GM18499 (cell line): ENCODE results near the gene HLTF.
"Not testable (repeated sequence)": the region's sequence is repeated elsewhere in the genome, so short reads cannot be mapped to it uniquely, and the experiment has no call there.

Experiments
- ATAC-seq: cut with Tn5 transposase; IDR thresholded peaks from one replicate; pipeline ENCODE4 v1.9.1; 2021; ENCODE audit warnings: moderate number of reproducible peaks; ENCODE audit not compliant: insufficient read depth, unreplicated experiment

HLTF gene, protein sequence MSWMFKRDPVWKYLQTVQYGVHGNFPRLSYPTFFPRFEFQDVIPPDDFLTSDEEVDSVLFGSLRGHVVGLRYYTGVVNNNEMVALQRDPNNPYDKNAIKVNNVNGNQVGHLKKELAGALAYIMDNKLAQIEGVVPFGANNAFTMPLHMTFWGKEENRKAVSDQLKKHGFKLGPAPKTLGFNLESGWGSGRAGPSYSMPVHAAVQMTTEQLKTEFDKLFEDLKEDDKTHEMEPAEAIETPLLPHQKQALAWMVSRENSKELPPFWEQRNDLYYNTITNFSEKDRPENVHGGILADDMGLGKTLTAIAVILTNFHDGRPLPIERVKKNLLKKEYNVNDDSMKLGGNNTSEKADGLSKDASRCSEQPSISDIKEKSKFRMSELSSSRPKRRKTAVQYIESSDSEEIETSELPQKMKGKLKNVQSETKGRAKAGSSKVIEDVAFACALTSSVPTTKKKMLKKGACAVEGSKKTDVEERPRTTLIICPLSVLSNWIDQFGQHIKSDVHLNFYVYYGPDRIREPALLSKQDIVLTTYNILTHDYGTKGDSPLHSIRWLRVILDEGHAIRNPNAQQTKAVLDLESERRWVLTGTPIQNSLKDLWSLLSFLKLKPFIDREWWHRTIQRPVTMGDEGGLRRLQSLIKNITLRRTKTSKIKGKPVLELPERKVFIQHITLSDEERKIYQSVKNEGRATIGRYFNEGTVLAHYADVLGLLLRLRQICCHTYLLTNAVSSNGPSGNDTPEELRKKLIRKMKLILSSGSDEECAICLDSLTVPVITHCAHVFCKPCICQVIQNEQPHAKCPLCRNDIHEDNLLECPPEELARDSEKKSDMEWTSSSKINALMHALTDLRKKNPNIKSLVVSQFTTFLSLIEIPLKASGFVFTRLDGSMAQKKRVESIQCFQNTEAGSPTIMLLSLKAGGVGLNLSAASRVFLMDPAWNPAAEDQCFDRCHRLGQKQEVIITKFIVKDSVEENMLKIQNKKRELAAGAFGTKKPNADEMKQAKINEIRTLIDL

DNA sequence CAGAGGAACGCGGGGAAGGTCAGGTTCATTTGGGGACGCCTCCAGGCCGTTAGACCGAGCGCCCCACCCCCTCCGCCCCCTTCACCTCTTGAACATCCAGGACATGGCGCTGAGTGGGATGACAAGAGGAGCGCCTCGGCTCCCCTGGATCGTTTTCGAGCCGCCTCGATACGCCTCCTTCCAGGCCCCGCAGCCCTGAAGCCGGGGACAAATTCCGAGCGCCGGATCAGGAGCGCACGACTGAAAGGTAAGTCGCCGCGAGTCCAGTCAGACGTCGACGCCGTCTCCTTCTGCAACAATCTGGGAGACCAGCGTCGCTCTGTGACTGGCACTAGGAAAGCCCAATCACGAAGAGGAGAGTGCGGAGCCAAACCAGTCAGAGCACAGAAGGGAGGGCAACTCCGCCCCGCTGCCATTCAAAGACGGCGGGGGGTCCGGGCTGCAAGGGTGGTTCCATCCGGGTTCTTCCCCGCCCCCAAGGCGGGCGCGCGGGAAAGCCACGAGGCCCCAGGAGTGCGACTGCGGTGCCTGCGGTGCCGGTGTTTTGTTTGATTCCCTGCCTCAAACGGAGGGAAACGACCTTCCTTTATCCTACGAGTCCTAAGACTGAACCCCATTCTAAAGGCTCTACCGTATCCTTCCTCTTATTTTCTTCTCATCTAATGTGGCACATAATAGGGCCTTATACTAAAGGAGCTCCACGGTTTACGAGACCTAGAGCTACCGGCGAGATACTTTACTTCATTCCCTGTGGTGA lies at the start of gene HLTF:
Gene HLTF, minus strand, starts transcription at position 302 of the 757 bp plus-strand sequence. Its CDS starts 197 bp downstream, at position 105.
- ATAC-seq = peak; percentile 94

GRCh38 chr3:149134575-149134974 lies 48.2 kb upstream of the HLTF start:
- ATAC-seq = no peak

- ATAC-seq = no peak
Observed at GRCh38 chr3:149131589-149131988, 45.3 kb upstream of the HLTF start.

GRCh38 chr3:149129326-149130205 lies 43.2 kb upstream of the HLTF start, which contains the start of gene HPS3:
TSS of gene HPS3 (plus strand) at chr3:149129638. CDS start at chr3:149129724, 86 bp downstream.
- ATAC-seq = peak; percentile 75

- no peak for ATAC-seq
Observed at GRCh38 chr3:149128821-149129220, 42.5 kb upstream of the HLTF start.

GRCh38 chr3:149122721-149123578 lies 36.6 kb upstream of the HLTF start:
- ATAC-seq = no peak

- no peak for ATAC-seq
Observed at GRCh38 chr3:149120051-149120972, 34.0 kb upstream of the HLTF start.

DNA sequence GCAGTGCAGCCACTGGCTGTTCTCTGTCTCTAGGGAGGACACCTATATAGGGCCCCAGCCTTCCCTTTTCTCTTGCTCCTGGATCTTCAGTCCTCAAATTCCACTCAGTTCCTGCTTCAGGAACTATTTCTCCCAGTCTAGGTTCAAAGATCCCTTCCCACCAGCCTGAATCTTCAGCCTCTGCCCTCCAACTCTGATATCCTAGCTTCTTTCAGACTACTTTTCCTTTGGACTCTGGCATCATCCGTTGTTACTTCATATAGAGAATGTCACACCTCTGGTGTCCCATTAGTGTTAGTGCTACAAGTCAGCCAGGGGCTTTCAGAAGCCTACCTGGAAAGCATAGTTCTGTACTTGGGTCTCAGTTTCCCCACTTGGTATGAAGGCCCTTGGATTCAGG lies 33.1 kb upstream of the HLTF start:
- ATAC-seq = no peak

- no peak for ATAC-seq
Observed at GRCh38 chr3:149118724-149119123, 32.4 kb upstream of the HLTF start.

GRCh38 chr3:149115114-149115513 lies 28.8 kb upstream of the HLTF start:
- no peak for ATAC-seq

GRCh38 chr3:149114458-149114857 lies 28.1 kb upstream of the HLTF start:
- no peak for ATAC-seq

DNA sequence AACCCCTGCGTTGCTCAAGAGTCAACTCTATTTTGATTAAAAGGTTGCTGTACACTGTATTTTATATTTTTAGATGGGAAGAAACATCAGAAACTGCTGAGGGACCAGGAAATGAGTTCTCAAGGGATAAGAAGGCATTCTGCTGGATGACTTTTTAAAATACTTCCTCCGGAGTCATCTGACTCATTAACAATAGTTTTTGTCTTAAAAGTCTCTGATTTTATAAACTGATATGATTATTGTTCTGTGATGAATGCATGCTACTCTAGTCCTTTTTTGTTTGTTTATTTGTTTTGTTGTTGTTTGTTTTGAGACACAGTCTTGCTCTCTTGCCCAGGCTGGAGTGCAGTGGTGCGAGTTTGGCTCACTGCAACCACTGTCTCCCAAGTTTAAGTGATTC lies 18.2 kb upstream of the HLTF start:
- ATAC-seq = no peak

DNA sequence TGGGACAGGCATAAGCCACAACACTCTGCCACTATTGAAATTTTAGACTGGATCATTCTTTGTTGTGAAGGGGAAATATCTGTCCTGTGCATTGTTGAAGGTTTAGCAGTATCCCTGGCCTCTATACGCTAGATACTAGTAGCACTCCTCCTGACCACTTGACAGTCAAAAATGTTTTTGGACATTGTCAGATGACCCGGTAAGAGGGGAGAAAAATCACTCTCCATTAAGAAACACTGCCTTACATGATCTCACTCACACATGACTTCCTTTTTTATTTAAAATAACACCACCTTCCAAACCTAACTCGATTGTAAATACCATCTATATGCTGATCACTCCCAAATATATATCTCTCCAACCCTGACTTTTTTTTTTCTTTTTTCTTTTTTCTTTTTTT lies 15.3 kb upstream of the HLTF start:
- no peak for ATAC-seq

DNA sequence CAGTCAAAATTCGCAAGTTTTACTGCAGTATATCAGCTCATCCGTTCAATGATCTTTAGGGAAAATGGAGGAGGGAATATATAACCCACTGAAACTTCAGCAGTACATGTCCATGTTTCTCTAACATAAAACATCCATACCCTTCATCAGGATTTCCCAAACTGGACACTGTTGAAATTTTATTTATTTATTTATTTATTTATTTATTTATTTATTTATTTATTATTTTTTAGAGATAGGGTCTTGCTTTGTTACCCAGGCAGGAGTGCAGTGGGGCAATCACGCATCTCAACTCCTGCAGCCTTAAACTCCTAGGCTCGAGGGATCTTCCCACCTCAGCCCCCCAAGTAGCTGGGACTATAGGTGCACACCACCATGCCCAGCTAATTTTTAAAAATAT lies 14.8 kb upstream of the HLTF start:
- ATAC-seq = no peak

GRCh38 chr3:149097987-149098386 lies 11.7 kb upstream of the HLTF start:
- not testable (repeated sequence) for ATAC-seq

DNA sequence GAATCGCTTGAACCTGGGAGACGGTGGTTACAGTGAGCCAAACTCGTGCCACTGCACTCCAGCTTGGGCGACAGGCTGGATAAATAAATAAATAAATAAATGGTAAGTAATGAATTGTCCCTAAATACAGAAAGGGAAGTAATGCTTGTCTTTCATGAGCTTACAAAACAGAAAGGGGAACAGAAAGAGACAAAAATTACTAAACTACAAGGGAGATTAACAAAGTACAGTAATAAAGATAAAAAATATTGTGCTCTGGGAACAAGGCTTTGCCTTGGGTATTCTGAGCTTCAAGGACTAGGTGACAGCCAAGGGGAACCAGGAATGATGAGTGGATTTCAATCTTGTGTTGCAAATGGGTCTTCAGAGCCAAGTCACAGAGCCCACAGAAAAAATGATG lies 9.2 kb upstream of the HLTF start:
- peak; percentile 96 for ATAC-seq

- no peak for ATAC-seq
Observed at GRCh38 chr3:149091983-149092382, 5.7 kb upstream of the HLTF start.
